Stomach (tissue), 4 donors: ENCODE data around the gene BLACAT1.

Experiments used
- EP300 ChIP-seq: sonication (generic); formaldehyde crosslinking; IDR thresholded peaks from one replicate; pipeline ENCODE4 v1.6.1; 2017; ENCODE audit warnings: antibody characterized with exemption
- POLR2A ChIP-seq, 4 donors: fragments of 450-650 bp; IDR thresholded peaks; one replicate each; pipeline ENCODE4 v1.6.1; 2016; ENCODE audit warnings: antibody characterized with exemption in 4 of 4, control low read depth in 2 of 4, mild to moderate bottlenecking in 1 of 4, moderate library complexity in 1 of 4
- POLR2AphosphoS5 ChIP-seq, 3 donors: sonication (generic); formaldehyde crosslinking; IDR thresholded peaks; one replicate each; pipeline ENCODE4 v1.6.1; 2016; ENCODE audit warnings: antibody characterized with exemption in 3 of 3
- TF ChIP-seq, protein P1 (sequence below), 7 experiments: fragments of 450-650 bp in 4 of 7; fragments of 200-600 bp in 3 of 7; sonication (generic) in 3 of 7; IDR thresholded peaks; one replicate each; pipeline ENCODE4 v1.5.1; 2016 to 2019; ENCODE audit warnings: antibody characterized with exemption in 7 of 7, control low read depth in 2 of 7, mild to moderate bottlenecking in 1 of 7

DNA sequence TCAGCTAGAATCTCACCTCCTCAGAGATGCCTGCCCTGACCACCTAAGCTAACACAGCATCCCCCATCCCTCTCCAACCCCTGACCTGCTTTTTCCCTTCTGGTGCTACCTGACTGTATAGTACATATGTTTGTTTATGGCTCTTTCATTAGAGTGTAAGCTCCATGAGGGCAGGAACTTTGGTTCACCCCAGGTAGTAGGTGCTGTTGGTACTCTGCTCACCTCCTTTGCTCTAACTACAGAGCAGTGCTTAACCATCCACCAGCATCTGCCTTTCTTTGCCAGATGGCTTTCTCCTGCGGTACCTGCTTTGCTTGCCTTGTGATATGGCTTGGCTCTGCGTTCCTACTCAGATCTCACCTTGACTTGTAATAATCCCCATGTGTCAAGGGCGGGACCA lies 18.7 kb upstream of the BLACAT1 start:
- TF ChIP-seq, protein P1, sequence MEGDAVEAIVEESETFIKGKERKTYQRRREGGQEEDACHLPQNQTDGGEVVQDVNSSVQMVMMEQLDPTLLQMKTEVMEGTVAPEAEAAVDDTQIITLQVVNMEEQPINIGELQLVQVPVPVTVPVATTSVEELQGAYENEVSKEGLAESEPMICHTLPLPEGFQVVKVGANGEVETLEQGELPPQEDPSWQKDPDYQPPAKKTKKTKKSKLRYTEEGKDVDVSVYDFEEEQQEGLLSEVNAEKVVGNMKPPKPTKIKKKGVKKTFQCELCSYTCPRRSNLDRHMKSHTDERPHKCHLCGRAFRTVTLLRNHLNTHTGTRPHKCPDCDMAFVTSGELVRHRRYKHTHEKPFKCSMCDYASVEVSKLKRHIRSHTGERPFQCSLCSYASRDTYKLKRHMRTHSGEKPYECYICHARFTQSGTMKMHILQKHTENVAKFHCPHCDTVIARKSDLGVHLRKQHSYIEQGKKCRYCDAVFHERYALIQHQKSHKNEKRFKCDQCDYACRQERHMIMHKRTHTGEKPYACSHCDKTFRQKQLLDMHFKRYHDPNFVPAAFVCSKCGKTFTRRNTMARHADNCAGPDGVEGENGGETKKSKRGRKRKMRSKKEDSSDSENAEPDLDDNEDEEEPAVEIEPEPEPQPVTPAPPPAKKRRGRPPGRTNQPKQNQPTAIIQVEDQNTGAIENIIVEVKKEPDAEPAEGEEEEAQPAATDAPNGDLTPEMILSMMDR (IDR thresholded peaks at IDR 0.05) = no peak
- no peak for TF ChIP-seq POLR2AphosphoS5 (IDR thresholded peaks at IDR 0.05)
- TF ChIP-seq POLR2A (IDR thresholded peaks at IDR 0.05) = no peak
- TF ChIP-seq EP300 = no peak
